ENCODE measurements around the gene ABCD3.

ABCD3 gene

DNA sequence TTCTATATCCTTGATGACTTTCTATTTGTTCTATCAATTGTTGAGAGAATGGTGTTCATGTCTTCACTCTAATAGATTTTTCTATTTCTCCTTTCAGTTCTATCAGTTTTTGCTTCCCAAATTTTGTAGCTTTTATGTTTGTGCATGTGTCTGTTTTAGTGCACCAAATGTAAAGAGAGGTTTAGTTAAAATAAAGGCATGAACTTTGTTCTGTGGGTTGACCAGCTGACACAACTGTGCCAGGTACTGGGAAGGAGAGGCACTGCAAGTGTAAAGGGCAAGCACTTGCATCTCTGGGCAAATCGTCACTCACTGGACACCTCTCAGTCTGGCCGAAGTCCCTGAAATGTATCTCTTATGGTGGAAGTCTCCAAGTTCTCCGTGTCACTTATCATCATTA lies 38.6 kb upstream of the ABCD3 start:
- TF ChIP-seq, protein P1, sequence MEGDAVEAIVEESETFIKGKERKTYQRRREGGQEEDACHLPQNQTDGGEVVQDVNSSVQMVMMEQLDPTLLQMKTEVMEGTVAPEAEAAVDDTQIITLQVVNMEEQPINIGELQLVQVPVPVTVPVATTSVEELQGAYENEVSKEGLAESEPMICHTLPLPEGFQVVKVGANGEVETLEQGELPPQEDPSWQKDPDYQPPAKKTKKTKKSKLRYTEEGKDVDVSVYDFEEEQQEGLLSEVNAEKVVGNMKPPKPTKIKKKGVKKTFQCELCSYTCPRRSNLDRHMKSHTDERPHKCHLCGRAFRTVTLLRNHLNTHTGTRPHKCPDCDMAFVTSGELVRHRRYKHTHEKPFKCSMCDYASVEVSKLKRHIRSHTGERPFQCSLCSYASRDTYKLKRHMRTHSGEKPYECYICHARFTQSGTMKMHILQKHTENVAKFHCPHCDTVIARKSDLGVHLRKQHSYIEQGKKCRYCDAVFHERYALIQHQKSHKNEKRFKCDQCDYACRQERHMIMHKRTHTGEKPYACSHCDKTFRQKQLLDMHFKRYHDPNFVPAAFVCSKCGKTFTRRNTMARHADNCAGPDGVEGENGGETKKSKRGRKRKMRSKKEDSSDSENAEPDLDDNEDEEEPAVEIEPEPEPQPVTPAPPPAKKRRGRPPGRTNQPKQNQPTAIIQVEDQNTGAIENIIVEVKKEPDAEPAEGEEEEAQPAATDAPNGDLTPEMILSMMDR (conservative IDR thresholded peaks at IDR 0.05; ENCODE audit: low read length) = no peak
- no peak for TF ChIP-seq EZH2phosphoT487 (IDR thresholded peaks at IDR 0.05; ENCODE audit: borderline replicate concordance)
- no peaks in the 10 kb centered on the region for H3K36me3 ChIP-seq (ENCODE audit: insufficient read depth, low read length)
- no peaks in the 10 kb centered on the region for H3K9me2 ChIP-seq (replicated peaks; ENCODE audit: low read depth, low read length)
- H3F3A ChIP-seq (ENCODE audit: low read depth) = no peaks in the 10 kb centered on the region
- H3K9ac ChIP-seq (ENCODE audit: low read depth, low read length, poor library complexity, severe bottlenecking) = no peak overlapping the region
- H3K9me3 ChIP-seq (ENCODE audit: insufficient read depth, low read depth, low read length) = no peaks in the 10 kb centered on the region
- H4K20me1 ChIP-seq (ENCODE audit: insufficient read depth, low read length, poor library complexity, severe bottlenecking) = no peaks in the 10 kb centered on the region
- H3K79me2 ChIP-seq (ENCODE audit: insufficient read depth, low read length) = no peaks in the 10 kb centered on the region
- no peak overlapping the region for H2AFZ ChIP-seq (ENCODE audit: low read length)
- no peaks in the 10 kb centered on the region for H3K27me3 ChIP-seq (ENCODE audit: insufficient read depth, low read length, poor library complexity, severe bottlenecking)
- no peak overlapping the region for H3K4me3 ChIP-seq (ENCODE audit: low read length, poor library complexity, severe bottlenecking)
- H3K4me2 ChIP-seq (ENCODE audit: low read depth, low read length, poor library complexity, severe bottlenecking) = no peak overlapping the region
- peaks cover 18% of the 10 kb centered on the region for H3K4me1 ChIP-seq (ENCODE audit: insufficient read depth, low read length, poor library complexity, severe bottlenecking)

DNA sequence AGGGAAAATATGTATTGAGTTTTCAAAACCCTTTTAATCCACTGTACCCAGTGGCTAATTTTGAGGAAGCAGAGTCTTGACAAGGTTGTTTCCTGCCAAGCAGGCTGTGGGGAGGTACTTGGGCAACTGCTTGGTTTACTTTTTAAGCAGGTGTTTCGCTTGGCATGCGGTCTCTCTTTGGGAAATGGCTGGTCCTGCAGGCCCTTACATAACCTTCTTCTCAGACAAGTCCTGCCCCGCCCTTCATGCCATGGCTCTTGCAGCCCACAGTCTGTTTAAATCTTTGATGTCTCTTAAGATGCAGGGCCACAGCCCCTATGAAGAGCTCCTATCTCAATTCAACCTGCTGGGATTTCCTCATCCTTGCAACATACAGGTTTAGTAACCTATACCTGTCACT lies 36.0 kb upstream of the ABCD3 start:
- H3F3A ChIP-seq (ENCODE audit: low read depth) = no peaks in the 10 kb centered on the region
- peak overlapping the region; percentile 47 for H2AFZ ChIP-seq (ENCODE audit: low read length)
- peaks cover 30% of the 10 kb centered on the region for H3K4me1 ChIP-seq (ENCODE audit: insufficient read depth, low read length, poor library complexity, severe bottlenecking)
- no peaks in the 10 kb centered on the region for H3K27me3 ChIP-seq (ENCODE audit: insufficient read depth, low read length, poor library complexity, severe bottlenecking)
- H3K4me3 ChIP-seq (ENCODE audit: low read length, poor library complexity, severe bottlenecking) = no peak overlapping the region
- H3K9ac ChIP-seq (ENCODE audit: low read depth, low read length, poor library complexity, severe bottlenecking) = no peak overlapping the region
- H4K20me1 ChIP-seq (ENCODE audit: insufficient read depth, low read length, poor library complexity, severe bottlenecking) = no peaks in the 10 kb centered on the region
- H3K9me2 ChIP-seq (replicated peaks; ENCODE audit: low read depth, low read length) = no peaks in the 10 kb centered on the region
- no peak overlapping the region for H3K4me2 ChIP-seq (ENCODE audit: low read depth, low read length, poor library complexity, severe bottlenecking)
- no peaks in the 10 kb centered on the region for H3K79me2 ChIP-seq (ENCODE audit: insufficient read depth, low read length)
- TF ChIP-seq, protein P1 (conservative IDR thresholded peaks at IDR 0.05; ENCODE audit: low read length) = no peak
- TF ChIP-seq EZH2phosphoT487 (IDR thresholded peaks at IDR 0.05; ENCODE audit: borderline replicate concordance) = no peak
- no peaks in the 10 kb centered on the region for H3K9me3 ChIP-seq (ENCODE audit: insufficient read depth, low read depth, low read length)
- no peaks in the 10 kb centered on the region for H3K36me3 ChIP-seq (ENCODE audit: insufficient read depth, low read length)

DNA sequence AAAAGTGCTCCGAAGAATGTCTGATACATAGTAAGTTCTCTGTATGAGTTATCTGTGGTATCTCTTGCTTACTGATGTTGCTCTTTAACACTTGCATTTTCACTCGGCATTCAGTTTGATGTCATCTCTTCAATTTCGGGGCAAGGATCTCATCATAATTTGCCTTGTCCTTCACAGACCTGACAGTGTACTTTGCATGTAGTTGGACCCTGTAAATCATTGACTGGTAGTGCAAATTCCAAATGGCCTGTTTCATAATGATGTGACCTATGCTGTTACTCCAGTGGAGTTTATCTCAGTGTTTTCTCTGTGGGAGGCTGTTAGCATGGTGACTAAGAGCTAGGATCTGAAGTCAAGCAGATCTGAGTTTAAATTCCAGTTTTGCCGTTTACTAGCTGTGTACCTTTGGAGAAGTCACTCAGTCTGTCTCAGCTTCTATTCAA lies 34.2 kb upstream of the ABCD3 start:
- TF ChIP-seq, protein P1 (conservative IDR thresholded peaks at IDR 0.05; ENCODE audit: low read length) = no peak
- no peak for TF ChIP-seq EZH2phosphoT487 (IDR thresholded peaks at IDR 0.05; ENCODE audit: borderline replicate concordance)
- H3K4me2 ChIP-seq (ENCODE audit: low read depth, low read length, poor library complexity, severe bottlenecking) = no peak overlapping the region
- peak overlapping the region; percentile 47; the same call in 1 of the 2 replicates for H2AFZ ChIP-seq (ENCODE audit: low read length)

More for the DNA sequence above, 34.2 kb upstream of the ABCD3 start:
- H3K36me3 ChIP-seq (ENCODE audit: insufficient read depth, low read length) = no peaks in the 10 kb centered on the region
- H3K4me3 ChIP-seq (ENCODE audit: low read length, poor library complexity, severe bottlenecking) = no peak overlapping the region
- H3K9me2 ChIP-seq (replicated peaks; ENCODE audit: low read depth, low read length) = no peaks in the 10 kb centered on the region
- no peaks in the 10 kb centered on the region for H3K9me3 ChIP-seq (ENCODE audit: insufficient read depth, low read depth, low read length)
- no peaks in the 10 kb centered on the region for H3K27me3 ChIP-seq (ENCODE audit: insufficient read depth, low read length, poor library complexity, severe bottlenecking)
- no peaks in the 10 kb centered on the region for H4K20me1 ChIP-seq (ENCODE audit: insufficient read depth, low read length, poor library complexity, severe bottlenecking)
- no peaks in the 10 kb centered on the region for H3K79me2 ChIP-seq (ENCODE audit: insufficient read depth, low read length)
- peaks cover 30% of the 10 kb centered on the region for H3K4me1 ChIP-seq (ENCODE audit: insufficient read depth, low read length, poor library complexity, severe bottlenecking)
- H3F3A ChIP-seq (ENCODE audit: low read depth) = no peaks in the 10 kb centered on the region
- H3K9ac ChIP-seq (ENCODE audit: low read depth, low read length, poor library complexity, severe bottlenecking) = no peak overlapping the region
